HG03565 (cell line): ENCODE results near the gene IFITM1.
"Not testable (repeated sequence)": the region's sequence is repeated elsewhere in the genome, so short reads cannot be mapped to it uniquely, and the experiment has no call there.

Experiments used
- ATAC-seq: cut with Tn5 transposase; IDR thresholded peaks from one replicate; pipeline ENCODE4 v1.9.1; 2021; ENCODE audit warnings: mild to moderate bottlenecking, moderate library complexity; ENCODE audit not compliant: unreplicated experiment

The IFITM1 gene

DNA sequence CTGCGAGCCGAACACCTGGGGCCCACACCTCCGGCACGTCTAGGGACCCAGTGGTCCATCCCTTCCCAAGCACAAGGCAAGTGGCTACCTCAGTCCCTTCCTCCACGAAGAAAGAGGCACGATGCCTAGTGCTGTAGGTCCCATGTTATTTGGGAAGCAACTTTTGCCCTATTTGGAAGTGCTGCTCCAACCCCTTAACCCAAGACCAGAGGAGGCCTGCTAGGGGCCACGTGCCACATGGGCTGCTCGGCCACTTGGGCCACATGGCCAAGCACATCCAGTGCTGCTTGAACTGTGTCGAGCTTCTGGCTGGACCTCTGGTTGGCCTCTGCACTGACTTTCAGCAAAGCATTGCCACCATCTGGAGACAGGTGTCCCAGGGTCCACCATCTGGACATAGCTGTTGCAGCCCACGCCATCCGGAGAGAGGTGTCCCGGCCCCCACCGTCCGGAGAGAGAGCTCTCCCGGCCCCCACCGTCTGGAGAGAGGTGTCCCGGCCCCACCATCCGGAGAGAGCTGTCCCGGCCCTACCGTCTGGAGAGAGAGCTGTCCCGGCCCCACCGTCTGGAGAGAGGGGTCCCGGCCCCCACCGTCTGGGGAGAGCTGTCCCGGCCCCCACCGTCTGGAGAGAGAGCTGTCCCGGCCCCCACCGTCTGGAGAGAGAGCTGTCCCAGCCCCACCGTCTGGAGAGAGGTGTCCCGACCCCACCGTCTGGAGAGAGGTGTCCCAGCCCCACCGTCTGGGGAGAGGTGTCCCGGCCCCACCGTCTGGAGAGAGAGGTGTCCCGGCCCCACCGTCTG is 49.0 kb downstream of the IFITM1 start:
- ATAC-seq = no peak

DNA sequence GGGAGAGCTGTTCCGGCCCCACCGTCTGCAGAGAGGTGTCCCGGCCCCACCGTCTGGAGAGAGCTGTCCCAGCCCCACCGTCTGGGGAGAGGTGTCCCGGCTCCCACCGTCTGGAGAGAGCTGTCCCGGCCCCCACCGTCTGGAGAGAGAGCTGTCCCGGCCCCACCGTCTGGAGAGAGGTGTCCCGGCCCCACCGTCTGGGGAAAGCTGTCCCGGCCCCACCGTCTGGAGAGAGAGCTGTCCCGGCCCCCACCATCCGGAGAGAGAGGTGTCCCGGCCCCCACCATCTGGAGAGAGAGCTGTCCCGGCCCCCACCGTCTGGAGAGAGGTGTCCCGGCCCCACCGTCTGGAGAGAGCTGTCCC is 49.6 kb downstream of the IFITM1 start:
- not testable (repeated sequence) for ATAC-seq

DNA sequence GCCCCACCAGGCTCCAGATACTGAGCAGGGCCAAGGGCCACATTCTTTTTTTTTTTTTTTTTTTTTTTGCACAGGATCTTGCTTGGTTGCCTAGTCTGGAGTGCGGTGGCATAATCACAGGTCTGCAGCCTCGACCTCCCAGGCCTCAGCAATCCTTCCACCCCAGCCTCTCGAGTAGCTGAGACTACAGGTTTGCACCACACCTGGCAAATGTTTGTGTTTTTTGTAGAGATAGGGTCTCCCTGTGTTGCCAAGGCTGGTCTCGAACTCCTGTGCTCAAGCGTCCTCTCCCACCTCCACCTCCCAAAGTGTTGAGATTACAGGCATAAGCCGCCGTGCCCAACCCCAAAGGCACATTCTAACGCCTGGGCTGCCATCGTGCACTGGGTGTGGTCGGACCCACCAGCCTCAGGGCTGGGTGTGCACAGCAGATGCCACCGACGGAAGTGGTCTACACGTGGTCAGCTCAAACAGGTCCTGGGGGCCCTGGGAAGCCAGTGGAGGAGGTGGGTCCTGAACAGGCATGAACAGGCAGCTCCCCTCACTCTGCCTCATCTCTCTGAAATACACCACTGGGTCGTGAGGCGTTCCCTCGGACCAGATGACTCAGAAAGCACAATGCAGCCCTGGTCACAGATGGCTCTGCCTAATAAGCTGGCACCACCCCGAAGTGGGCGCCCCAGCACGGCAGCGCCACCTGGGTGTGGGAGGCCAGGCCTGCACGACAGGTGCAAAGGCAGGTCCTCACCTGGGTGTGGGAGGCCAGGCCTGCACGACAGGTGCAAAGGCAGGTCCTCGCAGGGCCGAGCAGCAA is 50.3 kb downstream of the IFITM1 start:
- ATAC-seq = no peak
